Activated CD8-positive, alpha-beta memory T cell treated with anti-CD3 and anti-CD28 coated beads, Interleukin-2, amount 50 U/mL, for 4 hours (primary cell): ENCODE measurements around the gene ZFAND3.

Source experiments
- DNase-seq: peaks from one replicate; pipeline ENCODE4 v3.0.0-alpha.2; 2020

Gene ZFAND3

DNA sequence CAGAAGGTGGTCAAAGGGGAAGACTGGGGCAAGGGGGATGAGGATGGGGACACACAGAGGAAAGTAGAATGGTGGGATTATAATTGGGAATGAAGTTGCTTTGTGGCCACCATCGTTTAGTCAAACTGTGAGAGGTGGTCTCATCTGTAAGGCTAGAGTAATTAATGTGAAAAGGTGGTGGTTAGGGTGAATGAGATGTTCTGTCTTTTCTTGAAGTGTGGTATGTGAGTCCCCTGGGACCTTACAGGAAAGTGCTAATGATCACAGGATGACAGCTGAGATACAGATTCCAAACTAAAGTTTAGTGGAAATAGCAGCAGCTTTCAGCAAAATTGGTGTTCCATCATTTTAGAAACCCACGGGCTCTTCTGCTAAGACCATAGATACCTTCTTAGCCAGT lies 10.7 kb downstream of the ZFAND3 start:
- DNase-seq = no peak

GRCh38 chr6:37831457-37831856 lies 11.9 kb downstream of the ZFAND3 start:
- no peak for DNase-seq

DNA sequence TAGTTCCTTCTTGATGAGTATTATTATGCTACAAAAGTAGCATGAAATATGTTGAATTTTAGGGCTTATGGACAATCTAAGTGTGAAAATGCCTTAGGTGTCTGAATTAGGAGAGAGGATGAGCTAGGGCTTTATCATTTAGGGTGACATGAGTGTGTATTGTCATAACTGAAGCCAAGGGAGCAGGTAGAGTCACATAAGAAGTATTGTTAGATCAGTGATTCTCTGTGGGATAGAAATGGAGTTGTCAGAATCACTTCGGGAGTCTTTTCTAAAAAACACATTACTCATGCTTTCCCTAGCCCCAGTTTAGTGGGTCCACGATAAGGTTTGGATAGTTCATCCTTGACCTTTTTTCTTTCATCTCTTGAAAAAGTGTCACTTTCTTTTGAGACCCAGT lies 16.4 kb downstream of the ZFAND3 start:
- no peak for DNase-seq

GRCh38 chr6:37838219-37838921 lies 18.8 kb downstream of the ZFAND3 start:
- DNase-seq = no peak

DNA sequence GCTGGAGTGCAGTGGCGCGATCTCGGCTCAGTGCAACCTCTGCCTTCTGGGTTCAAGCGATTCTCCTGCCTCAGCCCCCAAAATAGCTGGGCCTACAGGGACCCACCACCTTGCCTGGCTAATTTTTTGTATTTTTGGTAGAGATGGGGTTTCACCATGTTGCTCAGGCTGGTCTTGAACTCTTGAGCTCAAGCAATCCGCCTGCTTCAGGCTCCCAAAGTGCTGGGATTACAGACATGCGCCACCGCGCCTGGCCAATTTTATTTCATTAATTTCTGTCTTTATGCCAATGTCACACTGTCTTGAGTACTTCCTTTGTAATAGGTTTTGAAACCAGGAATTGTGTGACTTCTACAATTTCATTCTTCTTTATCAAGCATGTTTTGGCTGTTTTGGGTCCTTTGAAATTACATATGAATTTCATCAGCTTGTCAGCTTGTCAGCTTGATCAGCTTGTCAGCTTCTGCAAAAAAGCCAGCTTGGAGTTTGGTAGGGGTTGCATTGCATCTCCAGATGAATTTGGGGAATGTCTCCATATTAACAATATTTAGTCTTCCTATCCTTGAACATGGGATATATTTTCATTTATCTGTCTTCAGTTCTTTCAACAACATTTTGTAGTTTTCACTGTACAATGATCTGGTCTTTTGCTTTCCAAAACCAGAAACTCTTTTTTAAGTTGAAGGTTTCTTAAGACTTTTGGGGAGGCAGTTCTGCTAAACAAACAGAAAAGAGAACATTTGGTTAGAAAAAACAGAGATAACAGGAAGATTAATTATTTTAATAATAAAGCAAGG lies 20.8 kb downstream of the ZFAND3 start:
- DNase-seq = no peak

DNA sequence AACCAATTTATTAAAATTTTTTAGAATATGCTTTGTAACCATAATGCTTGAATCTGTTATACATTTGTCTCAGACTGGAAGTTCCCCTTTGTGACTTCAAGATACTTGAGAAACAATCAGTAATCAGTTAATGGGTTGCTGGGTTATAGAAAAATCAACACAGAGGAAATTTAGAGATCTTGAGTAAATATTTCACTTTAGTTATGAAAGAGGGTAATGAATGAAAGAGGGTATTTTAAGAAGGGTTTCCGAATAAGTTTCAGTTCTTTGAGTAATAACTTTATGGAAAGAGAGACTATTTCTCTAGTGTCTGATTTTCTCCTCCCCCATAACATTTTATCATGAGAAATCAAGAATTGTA lies 21.4 kb downstream of the ZFAND3 start:
- no peak for DNase-seq

DNA sequence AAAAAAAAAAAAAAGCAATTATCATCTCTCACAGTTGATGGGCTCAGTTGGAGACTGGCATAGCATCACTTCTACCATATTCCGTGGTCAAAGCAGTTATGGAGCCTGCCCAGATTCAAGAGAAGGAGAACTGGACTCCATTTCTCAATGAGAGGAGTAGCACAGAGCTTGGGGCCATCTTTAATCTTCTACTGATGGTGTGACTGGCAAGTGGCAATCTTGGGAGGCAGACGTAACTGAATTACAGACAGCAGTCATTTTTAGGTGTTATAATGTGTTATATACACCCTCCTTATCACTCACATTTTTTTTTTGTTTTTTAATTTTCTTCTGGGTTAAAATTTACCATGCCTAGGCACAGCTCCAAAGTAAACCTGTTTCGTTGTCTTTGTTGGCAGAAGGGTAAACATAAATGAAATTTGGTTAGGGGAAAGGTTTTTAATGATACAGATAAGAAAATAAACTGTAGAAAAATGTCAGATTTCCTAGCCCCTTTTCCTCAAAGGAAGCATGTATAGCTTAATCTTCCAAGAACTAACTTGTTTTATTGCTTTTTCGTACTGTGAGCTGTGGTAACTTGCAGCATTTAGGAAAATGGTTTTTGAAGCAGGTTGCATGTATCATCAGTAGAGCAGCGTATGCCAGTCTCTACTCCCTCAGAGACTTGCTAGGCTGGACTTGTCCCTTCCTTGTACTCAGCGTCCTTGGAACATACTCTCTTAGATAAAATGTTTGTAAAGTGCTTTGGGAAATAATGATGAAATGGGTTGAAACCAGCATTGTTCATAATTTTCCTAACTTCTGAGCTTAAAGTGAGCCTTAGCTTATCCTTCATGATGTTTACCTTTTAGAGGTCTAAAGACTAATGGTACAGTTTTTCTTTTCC lies 25.7 kb downstream of the ZFAND3 start:
- DNase-seq = no peak

DNA sequence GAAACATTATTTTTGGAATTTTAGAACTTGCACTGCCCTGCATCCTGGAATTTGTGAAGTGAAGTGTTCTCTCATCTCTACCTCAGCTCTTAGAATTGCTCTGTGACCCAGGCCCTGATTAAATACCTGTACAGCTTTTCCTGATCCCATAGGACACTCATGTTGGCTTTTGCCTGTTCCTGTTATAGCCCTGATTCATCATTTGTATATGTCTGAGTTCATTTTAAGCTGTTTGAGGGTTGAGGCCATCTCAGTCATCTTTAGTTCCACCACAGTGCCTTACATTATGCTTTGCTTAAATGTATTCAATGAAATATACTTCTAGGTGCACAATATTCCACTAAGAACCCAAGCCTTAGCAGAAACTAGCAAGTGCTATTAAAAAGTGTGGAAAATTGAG lies 26.4 kb downstream of the ZFAND3 start:
- DNase-seq = no peak

DNA sequence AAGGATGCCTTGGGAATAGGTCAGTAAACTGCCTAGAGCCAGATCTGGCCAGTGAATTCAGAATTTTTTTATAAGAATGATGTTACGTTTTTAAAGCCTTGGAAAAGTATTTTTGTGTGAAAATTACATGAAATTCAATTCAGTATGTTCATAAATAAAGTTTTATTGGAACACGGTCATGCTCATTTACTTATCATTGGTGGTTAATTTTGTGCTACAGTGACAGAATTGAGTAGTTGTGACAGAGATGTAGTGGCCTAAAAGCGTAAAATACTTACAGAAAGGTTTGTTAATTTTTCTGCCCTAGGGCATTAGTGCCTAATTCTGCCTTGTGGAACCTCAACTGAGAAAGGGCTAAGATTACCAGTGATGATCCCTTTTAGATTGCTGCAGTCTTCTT lies 28.2 kb downstream of the ZFAND3 start:
- DNase-seq = no peak

GRCh38 chr6:37848371-37848770 lies 28.8 kb downstream of the ZFAND3 start:
- DNase-seq = no peak

GRCh38 chr6:37850260-37850659 lies 30.7 kb downstream of the ZFAND3 start:
- no peak for DNase-seq

GRCh38 chr6:37850728-37851285 lies 31.3 kb downstream of the ZFAND3 start:
- DNase-seq = no peak

DNA sequence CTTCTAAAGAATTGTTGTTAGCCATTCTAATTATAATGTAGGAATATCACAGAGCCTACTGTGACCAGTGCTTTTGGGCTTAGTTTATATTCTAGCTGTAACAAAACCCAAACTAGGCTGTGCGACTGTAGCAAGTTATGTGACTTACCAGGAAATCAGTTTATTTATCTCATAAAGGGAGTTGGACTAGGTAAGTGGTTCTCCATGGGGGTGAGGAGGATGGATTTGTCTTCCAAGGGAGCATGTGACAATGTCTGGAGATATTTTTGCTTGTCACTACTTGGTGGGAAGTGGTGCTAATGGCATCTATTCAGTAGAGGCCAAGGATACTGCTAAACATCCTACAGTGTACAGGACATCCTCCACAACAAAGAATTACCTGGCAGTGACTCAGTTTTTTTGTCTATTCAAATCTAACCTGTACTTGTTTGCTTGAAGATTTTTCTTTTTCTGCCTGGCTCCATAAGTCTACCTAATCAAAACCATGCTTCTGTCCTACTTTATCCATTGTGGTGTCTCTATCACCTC lies 32.5 kb downstream of the ZFAND3 start:
- no peak for DNase-seq

- DNase-seq = no peak
These were observed 36.8 kb downstream of the ZFAND3 start for GRCh38 chr6:37856285-37856684.

DNA sequence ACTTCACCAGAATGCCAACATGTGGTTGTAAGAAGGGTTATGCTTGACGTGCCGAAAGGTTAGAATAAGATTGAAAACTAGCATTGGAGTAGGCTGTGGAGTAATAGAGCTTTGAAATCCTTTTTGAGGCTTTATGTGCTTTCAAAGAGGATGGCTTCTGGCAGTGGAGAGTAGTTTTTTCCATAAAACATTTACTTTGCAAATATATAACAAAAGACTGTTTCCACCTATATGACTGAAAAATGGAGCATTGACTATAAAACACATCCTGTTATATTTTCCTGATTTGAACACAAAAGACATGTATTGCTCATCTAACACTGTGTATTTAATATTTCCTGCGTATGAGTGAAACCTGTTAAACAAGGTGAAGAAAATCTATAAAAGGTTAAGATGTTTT lies 38.8 kb downstream of the ZFAND3 start:
- DNase-seq = no peak

- DNase-seq = no peak
These were observed 40.8 kb downstream of the ZFAND3 start for GRCh38 chr6:37860226-37860839.

- no peak for DNase-seq
These were observed 41.9 kb downstream of the ZFAND3 start for GRCh38 chr6:37861452-37861851.

DNA sequence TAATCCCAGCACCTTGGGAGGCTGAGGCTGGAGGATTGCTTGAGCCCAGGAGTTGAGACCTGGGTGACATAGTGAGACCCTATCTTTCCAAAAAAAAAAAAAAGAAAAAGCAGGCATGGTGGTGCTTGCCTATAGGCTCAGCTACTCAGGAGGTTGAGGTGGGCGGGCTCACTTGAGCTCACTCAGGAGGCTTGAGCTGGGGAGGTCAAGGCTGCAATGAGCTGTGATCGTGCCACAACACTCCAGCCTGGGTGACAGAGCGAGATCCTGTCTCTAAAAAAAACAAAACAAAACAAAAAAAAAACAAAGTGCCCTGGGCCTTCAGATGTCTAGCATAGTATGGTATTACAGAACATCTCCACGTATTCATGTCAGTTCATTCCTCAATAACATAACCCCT lies 42.9 kb downstream of the ZFAND3 start:
- no peak for DNase-seq

DNA sequence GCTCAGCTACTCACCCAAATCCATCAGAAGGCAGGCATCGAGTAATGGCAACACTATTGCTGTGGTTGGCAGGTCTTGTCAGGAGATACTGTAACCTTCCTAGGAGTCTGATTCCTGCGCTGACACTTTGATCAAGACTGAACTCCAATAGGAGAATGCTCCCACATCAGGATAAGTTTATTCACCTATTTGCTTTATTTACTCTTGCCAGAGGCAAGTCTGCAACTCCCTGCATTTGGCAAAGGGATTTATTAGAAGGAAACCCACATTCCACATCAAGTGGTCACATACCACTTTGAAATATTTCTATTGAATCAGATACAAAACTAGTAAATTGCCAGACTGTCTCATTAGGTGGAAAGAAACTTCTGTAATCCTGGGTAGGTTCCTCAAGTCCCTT lies 43.5 kb downstream of the ZFAND3 start:
- no peak for DNase-seq

DNA sequence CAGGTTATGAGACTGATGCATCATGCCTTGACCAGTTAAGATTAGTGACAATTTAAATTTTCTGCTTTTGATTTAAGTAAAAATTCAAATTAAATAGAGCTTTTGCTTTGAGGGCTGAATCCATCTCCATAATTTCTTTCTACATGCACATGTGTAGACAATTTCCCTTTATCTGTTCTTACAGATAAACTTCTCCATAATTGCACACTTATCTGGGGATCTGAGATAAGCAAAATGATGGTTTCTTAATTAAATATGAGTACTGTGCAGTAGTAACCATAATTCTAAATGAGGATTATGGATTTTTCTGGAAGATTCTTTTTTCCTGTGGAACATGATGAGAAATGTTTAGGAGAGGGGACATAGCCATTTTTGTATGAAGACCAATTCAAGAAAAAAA lies 44.7 kb downstream of the ZFAND3 start:
- no peak for DNase-seq

DNA sequence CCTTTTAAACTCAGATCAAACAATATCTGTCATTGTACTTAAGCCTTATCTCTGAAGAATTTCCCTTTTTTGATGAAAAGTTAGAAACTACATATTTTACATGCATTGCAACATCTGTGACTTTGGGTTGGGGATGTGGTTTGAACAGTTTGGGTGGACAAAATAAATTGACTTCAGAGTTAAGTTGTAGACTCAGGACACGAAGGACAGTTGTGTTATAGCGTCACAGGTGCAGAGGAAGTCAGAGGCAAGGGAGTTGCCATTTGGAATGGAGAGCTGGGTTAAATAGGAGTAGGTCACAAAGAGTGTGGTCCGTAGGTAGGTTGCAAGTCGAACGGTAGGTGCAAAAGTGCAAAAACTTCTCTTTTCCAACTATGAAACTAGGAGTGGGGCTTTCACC lies 46.0 kb downstream of the ZFAND3 start:
- no peak for DNase-seq
